IPS-NIHi7 (cell line): Measurements from ENCODE around the gene KRTAP5-6.

Experiments used
- DNase-seq: peaks from one replicate; pipeline ENCODE4 v3.0.0; 2012; ENCODE audit warnings: mixed read lengths; ENCODE audit errors: extremely low spot score

The KRTAP5-6 gene

DNA sequence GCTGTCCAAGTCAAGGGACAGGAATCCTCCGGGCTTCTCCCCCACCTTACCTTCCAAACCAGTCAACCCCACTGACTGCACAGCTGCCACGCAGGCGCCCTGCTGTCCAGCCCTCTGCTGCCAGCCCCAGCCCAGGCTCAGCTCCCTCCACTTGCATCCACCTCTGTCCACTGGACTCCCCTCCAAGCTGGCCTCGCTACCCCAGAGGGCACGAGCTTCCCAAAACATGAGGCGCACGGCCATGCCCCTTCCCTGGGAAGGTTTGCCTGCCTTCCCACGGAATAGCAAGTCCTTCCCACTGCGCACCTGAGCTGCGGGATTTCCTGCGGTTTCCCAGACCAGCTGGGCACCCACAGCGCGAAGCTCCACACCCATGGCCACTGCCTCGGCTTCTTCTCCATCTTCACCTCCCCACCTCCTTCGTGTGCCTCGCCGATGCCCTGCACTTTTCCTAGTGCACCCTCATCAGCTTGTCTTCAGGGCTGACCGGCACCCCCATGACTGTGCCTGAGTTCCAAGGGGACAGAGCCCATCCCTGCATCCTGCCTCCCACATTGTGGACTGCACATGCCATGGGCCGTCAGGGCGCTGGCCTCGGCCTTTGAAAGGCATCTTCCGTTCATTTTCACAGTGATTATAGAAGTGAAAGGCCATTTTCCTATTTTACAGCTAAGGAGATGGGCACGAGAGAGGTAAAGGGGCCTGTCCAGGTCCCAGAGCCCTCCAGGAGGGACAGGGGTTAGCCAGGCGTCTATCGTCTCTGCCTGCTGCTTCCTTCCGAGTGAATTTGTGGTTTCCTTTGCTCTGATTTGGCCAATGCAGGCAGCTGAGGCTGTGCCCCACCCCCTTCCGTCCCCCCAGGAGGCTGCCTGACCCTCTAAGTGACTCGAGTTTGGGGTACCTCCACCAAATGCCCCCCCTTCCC, 37.0 kb downstream of the KRTAP5-6 start:
- no peak for DNase-seq

DNA sequence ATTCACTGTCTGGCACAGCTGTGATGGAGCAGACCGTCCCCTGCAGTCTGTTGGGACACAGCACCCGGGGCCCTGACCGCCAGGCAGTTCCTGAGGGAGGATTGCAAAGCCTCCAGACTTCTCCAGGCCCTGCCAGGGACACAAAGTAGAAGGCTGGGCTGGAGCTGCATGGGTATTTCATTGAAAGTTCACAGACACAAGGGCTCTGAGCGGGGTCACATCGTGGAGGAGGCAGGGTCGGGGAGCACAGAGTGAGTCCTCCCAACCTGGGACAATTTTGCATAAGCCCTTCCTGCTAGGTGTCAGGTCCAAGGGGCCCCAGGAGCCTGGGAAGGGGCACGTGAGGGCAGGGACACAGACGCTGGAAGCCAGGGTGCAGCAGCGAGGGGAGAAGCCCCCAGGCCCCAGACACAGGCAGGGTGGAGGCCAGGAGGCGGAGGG, 37.7 kb downstream of the KRTAP5-6 start:
- DNase-seq, result no peak

DNA sequence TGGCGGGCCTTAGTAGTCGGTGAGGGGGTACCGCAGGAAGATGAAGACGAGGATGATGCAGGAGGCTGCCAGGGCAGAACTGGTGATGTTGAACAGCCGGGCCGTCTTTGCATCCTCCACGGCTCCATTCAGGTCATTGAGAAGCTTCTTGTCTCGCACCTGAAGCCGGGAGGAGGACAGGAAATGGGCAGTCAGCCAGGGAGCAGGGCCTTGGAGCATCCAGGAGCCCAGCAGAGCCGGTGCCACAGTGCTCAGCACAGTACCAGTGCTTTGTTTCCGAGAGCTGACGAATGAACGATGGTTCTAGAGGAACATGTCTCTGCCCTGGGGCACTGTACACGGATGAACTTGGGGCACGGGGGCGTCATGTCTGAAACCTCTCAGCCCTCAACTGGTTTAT, 38.3 kb downstream of the KRTAP5-6 start:
- DNase-seq, result no peak

DNA sequence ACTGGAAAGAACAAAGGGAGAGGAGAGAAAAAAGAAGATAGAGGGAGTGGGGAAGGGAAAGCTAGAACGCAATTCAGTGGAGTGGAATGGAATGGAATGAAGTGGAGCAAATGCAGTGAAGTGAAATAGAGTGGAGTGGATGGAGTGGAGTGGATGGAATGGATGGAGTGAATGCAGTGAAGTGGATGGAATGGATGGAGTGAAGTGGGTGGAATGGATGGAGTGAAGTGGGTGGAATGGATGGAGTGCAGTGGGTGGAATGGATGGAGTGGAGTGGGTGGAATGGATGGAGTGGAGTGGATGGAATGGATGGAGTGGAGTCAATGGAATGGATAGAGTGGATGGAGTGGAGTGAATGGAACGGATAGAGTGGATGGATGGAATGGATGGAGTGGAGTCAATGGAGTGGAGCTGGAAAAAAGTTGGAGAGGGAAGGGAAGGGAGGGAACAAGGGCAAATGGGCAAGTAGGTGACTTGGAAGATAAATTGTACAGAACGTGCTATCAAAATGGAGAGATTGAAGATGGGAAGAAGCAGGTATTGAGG, 39.5 kb downstream of the KRTAP5-6 start:
- DNase-seq, result no peak

DNA sequence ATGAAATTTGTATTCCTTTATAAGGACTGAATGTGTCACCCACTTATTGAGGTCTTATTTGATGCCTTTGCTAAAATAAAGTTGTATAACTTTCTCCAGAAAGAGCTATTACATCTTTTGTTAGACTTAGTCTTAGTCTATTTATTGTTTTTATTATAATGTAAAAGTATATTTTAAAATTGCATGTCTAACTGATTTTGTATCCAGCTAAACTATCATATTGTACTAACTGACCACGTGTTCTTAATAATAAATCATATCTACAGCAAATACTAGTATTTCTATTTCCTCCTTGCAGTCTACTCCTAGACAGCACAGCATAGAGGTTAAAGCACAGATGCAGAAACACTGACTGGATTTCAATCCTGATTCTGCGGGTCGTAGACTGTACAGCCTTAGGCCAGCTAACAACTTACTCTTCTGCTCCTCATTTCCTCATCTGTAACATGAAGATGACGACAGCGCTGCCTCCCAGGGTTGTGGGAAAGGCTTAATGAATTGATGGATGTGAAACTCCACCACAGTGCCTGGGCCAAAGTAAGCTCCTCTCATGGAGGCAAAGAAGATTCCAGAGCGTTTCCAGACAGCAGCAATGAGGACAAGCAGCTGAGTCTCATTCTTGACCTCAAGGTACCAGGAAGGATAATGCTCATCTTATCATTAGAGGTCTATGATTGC, 40.2 kb downstream of the KRTAP5-6 start:
- no peak for DNase-seq

DNA sequence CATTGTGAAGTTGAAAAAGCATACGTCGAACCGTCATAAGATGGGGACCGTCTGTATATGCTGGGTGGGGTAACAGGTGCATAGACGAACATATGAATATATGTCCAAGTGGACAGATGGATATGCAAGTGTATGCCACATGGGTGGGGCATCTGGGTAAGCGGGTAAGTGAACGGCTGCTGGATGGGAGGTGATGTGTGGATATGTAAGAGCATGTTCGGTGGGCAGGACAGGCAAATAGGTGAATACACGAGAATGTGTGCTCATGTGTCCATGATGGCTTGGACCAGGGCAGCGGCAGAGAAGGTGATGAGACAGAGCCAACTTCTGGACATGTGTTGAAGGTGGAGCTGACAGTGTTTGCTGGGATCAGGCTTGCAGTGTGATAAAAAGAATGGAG, 41.4 kb downstream of the KRTAP5-6 start:
- no peak for DNase-seq

DNA sequence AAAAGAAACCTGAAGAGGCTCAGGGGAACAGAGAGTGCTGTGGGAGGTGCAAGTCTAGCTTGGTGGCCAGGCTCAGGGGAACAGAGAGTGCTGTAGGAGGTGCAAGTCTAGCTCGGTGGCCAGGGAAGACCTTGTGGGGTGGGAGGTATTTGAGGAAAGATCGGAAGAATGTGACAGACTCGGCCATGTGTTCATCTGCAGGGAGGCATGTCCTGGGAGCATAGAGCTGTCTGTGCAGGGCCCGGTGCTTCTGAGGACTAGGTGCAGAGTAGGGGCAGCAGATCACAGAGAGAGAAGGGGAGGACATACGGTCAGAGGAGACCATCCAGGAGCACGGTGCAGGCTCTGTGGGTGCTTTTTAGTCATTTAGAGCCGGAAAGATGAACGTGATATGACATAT, 42.6 kb downstream of the KRTAP5-6 start:
- DNase-seq, result no peak

DNA sequence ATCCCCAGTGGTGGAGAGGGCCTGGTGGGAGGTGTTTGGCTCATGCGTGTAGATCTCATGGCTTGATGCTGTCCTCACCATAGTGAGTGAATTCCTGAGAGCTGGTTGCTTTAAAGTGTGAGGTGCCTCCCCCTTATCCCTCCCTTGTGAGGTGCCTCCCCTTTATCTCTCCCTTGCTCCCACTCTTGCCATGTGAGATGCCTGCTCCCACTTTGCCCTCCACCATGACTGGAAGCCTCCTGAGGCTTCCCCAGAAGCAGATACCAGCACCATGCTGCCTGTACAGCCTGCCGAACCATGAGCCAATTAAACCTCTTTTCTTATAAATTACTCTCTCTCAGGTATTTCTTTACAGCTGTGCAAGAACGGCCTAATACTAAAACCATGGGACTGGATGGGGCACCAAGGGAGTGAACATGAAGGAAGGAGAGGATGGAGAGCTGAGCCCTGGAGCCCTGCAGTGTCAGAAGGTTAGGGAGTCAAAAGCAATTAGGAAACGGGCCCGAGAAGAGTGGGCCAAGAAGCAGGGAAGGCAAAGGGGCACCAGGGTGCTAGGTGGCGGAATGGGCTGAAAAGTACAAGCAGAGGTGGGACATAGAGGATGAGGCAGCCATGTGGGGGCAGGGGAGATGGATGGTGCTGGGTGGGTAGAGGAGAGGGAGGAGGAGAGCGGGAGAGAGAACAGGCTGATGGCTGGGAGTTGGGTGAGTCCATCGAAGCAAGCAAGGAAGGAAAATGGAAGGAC, 44.0 kb downstream of the KRTAP5-6 start:
- DNase-seq, result no peak

DNA sequence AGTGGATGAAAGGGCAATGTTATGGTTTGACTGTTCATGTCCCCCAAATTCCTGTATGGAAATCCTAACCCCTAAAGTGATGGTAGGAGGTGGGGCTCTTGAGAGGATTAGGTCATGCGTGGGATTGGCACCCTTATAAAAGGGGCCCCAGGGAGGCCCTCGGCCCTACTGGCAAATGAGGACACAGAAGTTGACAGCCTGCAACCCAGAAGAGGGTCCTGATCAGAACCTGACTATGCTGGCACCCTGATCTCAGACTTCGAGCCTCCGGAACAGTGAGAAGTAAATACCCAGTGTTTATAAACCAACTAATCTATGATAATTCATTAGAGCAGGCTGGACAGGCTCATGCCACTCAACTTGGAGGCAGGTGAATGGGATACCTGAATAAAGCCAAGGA, 44.7 kb downstream of the KRTAP5-6 start:
- no peak for DNase-seq

DNA sequence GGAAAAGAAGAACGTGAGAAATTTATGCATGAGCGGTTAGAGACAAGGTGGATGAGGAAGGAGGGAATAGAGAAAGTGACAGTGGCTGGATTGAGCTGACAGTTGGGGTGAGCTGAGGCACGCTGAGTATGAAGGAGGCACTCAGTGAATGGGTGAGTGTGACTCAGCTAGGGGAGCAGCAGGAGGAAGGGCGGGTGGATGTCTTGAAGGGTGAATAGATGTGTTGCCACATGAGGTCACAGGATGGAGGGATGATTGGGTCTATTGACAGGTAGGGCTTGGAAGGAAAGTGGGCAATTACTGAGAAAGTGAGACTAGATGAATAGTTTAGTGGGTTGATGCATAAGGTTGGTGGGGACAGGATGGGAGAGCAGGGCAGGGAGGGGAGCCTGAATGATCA, 45.4 kb downstream of the KRTAP5-6 start:
- no peak for DNase-seq

DNA sequence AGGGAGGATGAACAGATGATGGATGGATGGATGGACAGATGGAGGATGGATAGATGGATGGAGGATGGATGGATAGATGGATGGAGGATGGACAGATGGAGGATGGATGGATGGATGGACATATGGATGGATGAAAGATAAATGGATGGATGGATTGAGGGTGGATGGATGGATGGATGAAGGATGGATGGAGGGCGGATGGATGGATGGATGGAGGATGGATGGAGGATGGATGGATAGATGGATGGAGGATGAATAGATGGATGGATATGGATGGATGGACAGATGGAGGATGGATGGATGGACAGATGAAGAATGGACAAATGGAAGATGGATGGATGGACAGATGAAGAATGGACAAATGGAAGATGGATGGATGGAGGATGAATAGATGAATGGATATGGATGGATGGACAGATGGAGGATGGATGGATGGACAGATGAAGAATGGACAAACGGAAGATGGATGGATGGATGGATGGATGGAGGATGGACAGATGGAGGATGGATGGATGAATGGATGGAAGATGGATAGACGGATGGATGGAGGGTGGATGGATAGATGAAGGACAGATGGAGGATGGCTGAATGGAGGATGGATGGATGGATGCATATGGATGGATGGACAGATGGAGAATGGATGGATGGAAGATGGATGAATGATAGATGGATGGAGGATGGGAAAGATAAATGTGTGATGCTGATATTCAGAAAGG, 46.0 kb downstream of the KRTAP5-6 start:
- DNase-seq, result no peak

DNA sequence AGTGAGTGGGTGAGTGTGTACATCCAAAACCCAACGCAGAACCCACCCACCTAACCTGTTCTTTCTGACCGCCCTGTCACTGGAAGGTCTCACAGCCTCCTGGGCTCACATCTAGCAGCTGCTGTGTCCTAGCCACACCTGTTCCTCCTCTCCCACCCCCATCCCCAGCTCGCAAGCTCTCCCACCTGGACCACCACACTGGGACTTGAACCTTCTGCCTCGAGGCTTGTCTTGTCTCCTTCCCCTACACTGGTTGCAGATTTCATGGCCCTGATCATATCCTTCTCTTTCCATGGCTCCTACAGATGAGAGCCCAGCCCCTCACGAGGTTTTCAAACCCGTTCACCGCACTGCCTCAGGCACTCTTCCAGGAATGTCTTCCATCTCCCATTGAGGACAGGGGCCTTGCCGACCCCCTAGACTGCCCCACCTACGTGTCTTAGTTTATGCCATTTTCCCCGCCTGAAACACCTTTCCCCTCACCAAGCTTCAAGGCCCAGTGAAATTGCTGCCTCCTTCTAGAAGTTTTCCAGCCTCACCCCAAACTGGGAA, 46.7 kb downstream of the KRTAP5-6 start:
- DNase-seq, result no peak

DNA sequence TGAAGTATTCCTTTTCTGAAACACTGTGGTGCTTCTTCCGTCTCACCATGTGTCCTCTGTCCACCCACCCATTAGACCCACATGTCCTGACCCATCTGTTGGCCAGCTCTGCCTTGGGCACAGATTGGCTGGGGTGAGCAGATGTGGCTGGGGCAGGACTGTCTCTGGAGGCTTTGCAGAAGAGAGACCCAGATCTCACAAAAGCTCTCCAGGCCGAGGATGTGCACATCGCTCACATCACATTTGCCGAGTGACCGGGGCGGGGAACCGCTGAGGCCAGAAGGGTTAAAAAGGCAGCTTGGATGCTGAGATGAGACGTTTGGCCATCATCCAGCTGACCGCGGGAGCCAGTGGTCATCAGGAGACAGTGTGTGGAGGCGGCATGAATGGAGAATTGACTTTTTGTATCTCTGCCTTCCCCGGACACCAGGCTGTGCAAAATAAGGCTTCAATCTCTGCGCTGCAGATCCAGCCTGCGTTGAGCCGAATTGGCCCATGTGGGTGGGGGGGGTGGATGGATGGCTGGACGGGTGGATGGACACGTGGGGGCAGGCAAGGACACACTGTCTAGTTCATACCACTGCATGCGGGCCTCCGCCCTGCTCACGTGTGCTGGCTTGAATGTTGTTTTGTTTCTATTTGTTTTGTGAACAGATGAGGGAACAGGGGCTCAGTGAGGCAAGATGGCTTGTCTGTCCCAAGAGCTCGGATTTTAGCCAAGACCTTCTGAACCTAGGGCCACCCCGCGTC, 47.3 kb downstream of the KRTAP5-6 start:
- no peak for DNase-seq

DNA sequence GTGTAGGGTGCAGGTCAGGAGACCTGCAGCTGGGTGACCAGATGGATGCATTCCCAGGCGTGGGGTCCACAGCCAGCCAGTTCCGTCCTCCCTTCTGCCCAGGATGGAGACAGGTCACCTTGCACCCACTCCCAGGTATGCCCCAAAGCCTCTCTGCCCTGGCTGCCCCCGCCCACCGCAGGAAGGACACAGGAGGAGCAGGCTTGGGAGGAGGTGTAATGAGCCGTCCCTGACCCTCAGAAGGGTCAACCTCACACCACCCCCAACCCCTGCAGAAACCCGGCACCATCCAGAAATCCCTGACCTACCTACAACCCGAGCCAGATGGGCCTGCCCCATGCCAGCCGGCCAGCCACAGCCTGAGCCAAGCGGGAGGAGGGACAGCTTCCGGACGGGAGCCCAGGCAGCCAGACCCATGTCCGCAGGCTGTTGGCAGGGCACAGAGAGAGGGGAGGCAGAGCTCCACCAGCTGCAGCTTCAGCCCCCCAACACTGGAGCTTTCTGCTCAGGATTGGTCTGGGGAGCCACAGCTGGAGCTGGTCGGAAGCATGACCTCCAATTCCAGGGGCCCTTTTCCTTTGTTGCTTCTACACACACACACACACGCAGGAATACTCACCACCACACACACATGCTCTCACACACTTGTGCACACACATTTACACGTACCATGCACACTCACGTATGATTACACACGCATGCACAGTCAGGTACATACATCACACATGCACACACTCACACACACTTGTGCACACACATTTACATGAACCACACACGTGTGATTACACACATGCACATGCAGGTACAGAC, 48.1 kb downstream of the KRTAP5-6 start:
- no peak for DNase-seq

DNA sequence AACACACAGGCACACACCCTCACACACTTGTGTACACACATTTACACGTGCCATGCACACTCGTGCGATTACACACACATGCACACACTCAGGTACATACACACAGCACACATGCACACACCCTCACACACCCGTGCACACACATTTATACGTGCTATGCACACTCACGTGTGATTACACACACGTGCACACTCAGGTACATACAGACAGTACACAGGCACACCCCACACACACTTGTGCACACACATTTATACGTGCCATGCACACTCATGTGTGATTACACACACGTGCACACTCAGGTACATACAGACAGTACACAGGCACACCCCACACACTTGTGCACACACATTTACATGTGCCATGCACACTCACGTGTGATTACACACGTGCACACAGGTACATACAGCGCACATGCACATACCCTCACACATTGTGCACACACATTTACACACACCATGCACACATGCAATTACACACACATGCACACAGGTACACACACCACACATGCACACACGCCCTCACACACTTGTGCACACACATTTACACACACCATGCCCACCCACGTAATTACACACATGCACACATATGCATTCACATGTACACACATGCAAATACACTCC, 48.8 kb downstream of the KRTAP5-6 start:
- no peak for DNase-seq

DNA sequence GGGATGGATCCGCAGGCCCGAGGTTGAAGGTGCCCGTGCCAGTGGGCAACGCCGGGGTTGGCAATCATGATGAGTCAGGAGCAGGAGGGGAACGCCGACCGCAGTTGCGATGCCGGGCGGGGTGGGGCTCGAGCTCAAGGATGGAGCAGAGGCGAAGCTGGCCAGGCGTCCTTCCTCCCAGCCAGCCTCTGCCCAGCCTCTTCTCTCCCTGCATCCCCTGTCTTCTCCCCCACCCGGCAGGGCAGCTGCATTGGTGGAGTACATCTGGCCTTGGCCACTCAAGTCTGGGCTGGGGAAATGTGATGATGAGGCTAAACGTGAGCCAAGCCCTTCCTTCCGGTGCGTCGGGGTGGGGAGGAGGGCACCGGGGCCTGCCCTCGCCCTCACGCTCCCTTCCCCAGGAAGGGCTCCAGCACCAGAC, 49.5 kb downstream of the KRTAP5-6 start:
- DNase-seq, result no peak

DNA sequence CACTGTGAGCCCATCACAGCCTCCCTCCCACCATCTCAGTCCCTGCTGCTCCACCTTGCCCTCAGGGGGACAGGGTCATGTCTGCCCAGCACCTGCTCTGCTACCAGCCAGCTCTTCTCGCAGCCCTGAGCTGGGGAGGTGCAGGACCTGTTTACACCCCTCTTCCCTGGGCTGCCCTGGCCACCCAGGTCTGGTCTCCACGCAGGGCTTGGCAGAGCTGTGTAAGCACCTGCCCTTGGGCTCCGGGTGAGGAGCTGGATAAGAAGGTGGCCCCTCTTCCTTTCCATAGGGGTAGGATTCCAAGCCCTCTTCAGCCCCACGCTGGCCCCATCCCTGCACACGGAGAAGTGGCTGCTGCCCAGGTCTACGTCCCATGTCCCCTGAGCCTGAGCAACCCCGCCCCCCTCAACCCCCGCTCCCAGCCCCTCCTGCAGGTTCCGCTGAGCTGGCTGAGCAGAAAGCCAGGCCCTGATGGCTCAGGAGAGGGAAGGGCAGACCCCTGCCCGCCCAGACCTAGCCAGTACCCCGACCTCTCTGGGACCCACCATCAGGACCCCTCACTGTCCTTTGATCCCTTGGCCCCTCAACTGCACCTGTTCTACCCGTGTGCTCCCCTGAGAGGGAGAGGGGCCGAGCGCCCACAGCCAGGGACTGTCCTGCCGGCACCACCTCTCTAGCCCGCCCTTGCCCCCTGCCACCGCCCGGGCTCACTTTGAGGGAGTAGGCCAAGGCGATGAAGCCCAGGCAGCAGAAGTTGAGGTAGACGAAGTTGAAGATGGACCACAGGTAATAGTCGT, 50.2 kb downstream of the KRTAP5-6 start:
- DNase-seq, result no peak
